Muscle of back (tissue), 11 donors: ENCODE results near the gene RAI14. TPM values are rescaled to one million over a fixed set of nuclear protein-coding genes. Genes with fewer than 3 reads are reported as not detected.

Experiments used
- DNase-seq, 3 donors: peaks; one replicate each; pipeline versions ENCODE4 v3.0.0 to v3.0.0-alpha.2; 2013
- polyA plus RNA-seq, 10 donors: library from polyadenylated mRNA; unstranded; fragments of 120-200 nt; gene quantifications; one replicate each; pipeline ENCODE4 v1.2.1, GENCODE V29; 2013; ENCODE audit not compliant: insufficient read length in 10 of 10

RAI14 gene
- polyA plus RNA-seq, 10 donors: 25.5 to 45.3 (median 30.4) TPM

DNA sequence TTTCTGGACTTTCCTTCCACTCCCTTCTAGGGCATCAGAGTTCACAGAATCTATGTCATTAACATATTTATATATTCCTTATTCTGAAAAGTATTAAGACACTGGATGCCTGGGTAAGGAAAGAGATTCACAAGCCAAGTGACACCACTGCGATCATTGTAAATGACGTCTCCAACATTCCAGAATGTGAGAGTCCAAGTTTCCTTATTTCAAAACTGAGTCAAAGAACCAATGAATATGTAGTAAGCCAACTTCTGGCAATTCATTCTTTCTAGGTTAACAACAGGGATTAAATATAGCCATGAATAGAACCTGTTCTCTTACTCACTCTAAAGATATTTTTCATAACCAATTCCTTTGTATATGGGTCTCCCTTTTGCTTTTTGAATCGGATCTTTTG lies 18.1 kb downstream of the RAI14 start:
- peak in 2 of 3 donors; percentile 67 to 91 for DNase-seq

DNA sequence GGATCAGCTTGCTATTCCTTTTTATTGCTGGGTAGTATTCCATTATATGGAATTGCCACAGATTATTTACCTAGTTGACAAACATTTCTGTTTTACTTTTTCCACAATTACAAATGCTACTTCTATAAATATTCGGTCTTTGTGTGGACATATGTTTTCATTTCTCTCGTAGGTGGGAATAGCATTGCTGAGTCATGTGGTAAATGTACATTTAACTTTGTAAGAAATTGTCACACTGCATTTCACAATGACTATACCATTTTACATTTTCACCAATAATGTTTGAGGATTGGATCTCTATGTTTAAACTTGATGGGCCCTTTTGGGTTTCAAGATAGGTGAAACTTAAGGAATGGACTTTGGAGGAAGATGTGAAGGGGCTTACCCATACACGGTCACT lies 19.7 kb downstream of the RAI14 start:
- DNase-seq: no peak

DNA sequence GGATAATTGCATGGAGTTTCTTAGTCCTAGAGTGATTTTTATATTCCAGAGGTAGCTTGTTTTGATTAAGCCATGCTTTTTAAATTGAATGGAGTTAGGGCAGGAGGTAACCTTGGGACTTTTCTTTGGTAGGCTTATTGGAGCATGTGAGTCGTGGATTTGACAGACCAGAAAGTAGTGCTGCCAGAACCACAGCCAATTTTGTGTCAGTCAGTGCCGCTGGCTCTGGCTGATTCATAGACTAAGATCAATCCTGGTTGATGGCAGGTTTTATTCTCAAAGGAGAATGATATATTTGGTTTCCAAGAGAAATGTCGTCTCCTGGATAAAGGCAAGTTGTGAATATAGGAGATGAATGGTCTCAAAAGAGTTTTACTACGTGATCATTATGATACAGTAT lies 20.3 kb downstream of the RAI14 start:
- DNase-seq: no peak

DNA sequence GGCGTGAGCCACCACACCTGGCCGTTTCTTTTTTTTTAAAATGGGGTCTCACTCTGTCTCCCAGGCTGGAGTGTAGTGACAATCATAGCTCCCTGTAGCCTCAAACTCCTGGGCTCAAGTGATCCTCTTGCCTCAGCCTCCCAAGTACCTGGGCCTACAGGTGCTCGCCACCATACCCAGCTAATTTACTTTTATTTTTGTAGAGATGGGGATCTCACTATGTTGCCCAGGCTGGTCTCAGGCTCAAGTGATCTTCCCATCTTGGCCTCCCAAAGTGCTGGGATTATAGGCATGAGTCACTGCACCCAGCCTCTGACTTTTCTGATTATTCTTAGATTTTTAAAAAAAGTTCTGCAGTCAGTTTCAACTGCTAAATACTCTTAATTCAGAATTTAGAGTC lies 21.3 kb downstream of the RAI14 start:
- DNase-seq: no peak

DNA sequence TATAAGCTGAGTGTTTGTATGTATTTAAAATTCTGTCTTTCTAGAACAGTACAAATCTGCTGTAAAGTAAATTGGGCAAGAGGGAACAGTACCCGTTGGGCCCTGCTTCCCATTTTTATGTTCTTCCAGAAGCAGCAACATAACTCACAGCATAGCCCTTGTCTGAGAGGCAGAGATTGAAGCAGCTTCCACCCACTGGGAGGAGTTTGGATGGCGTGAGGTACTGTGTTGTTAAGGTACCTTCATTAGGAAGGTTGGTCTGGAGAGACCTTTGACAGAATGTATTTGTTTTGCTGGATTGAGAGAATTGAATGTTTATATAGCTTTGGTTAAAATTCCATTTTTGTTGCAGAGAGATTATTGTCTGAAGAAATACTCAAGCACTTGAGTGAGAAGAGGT lies 24.8 kb downstream of the RAI14 start:
- DNase-seq: no peak

DNA sequence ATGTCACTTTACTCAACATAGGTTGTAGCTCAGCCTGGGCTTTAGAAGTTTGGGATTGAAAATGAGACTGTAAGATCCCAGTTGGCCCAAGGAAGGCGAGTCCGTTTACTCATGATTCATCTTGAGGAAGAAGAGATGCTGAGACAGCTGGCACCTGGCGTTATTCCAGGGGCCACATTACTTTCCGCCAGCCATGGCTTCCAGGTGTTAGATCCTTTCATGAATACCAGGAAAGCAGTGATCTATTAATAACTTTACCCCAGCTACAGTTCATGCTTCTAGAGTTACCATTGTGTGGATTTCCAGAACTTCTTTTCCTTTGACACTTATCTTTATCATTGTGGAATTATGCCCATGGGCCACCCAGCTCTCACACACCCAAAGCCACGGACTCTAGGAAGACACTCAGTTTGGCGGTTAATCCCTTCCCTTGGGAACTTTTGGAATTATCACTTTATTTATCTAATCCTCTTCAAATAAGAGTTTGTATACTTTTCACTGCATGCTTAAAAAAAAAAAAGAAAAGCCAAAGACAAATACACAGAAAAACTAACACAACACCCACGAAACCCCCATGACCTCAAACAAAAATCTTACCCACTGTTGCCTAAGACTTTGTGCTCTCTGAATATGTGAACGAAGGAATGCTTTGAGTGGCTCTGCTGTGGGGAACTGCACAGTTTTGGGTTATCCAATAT lies 26.9 kb downstream of the RAI14 start:
- DNase-seq: no peak

DNA sequence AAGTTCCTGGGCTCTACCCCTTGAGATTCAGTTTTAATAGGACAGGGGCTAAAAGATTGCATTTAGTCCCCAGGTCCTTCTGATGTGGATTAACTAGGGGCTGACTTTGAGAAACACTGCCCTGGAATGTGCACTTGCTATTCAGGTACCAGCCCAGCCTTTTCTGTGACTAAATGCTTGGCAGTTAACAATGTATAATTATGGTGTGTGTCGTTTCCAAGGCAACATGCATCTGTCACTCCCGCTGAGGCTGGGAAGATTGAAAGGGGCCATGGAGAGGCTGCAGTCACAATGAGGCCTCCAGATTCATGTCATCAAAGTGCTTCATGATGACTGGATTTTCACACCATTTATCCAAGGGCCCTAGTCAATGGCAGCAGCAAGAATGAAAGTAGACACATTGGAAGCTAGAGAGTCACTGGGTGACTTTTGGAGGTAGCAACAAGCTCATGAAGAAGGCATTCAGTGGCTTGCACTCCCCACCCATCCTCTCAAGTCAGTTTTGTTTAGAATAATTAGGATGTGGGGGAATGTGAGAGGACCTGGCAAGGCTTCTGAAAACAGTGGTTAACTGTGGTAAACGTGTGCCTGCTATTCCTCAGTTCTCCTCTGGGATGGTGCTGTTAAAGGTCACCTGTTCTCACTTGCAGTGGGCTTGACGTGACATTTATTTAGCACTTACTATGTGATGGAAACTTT lies 28.3 kb downstream of the RAI14 start:
- DNase-seq: peak in 2 of 3 donors; percentile 53 to 59

DNA sequence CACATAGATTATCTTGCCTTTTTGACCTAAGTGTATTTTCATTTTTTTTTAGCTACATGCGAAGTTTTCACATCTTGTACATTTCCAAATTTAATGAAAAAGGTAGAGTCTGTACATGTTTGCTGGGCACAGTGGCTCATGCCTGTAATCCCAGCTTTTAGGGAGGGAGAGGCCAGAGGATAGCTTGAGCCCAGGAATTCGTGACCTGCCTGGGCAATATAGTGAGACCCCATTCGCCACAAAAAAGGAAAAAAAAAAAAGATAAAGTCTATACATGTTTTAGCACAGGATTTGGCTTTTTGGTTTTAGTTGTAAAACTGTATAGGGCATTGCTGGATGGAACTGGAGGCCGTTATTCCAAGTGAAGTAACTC lies 28.8 kb downstream of the RAI14 start:
- no peak for DNase-seq

DNA sequence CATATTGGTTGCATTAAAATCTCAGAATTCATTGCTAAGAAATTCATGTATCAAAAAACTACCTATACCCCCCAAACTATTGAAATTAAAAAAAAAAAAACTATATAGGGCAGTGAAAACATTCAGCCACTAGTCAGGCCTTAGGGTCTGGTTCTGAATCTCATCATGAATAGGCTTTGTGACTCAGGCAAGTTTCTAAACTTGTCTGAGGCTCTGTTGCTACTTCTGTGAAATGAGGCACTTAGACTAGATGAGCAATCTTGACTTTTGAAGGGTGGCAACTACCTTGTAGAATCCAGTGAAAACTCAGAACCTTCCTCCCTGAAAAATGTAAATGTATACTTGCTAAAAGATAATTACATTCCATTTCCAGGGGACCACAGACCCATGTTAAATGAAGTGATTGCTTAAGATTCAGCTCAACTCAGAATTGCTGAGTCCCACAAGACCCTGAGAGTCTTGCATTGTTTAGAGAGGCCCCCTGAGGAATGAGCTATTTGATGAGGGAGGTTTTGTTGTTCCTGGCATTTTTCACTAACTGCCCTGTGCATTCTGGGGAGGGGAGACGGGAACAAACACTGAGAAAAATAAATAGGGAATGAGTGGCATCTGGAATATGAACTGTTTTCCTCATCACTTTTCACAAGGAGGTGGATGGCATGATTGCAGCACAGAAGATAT lies 29.5 kb downstream of the RAI14 start:
- DNase-seq: peak in 1 of 3 donors; percentile 52

DNA sequence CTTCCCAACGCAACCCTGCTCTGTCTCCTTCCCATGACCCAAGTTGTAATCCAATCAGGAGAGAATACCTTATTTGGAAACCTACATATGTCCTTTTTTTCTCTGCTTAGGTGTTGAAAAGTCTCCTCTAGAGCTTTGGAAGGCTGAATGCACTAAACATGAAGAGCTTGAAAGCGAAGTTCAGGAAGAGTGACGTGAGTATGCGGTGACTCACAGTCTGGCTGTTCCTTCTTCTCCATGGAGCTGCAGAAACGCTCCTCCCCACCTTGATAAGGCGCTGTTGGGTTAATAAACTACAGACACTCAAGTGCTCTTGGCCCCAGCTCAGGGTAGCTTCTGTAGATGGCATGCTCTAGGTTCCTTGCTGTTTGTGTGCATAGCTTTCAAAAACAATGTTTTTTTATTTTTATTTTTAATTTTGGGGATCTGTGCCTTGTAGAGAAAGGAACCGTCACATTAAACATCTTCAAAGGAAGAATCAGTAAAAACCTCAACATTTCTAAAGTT lies 30.7 kb downstream of the RAI14 start:
- DNase-seq: peak; percentile 58 to 92 (median 81)

DNA sequence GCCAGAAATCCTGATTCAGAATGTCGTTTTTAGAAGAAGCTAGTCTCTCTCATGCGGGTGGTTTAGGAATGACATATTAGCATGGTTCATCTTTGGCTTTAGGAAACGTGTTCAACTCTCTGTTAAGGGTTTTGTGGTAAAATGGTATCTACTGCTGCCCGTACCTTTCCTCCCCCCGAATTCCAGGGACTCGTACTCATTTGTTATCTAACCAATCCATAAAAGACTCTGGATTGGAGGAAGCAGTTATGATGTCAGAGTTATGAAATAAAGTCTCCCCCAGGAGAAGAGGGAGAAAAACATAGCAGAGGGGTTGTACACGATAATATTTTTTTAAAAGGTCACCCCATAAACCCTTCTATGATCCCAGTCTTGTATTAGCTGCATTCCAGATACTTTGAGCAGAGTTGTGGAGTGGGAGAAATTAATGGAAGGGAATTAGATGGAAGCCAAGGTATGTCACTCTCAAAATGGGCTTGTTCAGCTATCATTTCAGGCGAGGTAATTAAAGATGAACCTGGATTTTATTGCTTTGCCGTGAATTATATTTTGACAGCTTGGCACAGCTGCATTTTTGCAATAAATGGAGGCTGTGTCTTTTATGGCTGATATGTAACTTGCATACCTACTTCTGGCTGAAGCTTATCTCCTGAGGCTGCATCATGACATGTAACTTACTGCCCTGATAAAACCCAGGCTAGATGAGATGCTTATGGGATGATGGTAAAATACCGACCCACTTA lies 31.3 kb downstream of the RAI14 start:
- peak in 1 of 3 donors; percentile 79 for DNase-seq

DNA sequence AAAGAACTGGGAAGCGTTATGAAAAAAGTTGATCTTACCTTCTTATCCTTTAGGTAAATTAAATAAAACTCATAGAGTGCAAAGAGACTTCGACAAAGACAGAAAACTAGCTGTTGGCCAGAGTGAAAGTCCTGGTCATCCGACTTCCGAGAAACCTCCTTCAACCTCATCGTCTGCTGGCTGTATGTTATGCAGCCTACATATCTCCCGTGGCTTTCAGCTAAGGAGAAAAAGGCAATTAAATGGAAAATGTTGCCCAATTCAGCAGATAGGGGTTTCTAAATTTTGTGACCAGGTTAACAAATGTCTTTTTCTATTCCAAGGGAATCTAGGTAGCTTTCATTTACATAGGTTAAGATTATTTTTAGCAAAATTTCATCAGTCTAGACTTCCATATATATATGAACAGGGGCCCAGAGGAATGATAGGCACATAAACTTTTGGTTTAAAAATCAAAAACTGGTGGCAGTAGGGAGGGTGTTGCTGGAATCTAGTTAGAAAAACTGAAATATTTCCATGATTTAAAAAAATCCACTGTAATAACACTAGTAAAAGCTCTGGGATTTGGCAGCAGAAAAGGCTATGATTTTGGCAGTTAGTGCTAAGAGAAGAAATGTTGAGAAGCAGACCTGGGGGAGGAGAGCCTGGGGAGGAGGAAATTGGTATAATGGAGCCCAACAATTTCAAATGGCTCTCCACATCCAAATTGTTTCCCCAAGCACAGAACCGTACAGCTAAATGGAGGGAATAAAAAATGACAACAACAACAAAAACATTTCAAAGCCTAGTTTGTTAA lies 32.1 kb downstream of the RAI14 start:
- DNase-seq: peak in 2 of 3 donors; percentile 69 to 81

DNA sequence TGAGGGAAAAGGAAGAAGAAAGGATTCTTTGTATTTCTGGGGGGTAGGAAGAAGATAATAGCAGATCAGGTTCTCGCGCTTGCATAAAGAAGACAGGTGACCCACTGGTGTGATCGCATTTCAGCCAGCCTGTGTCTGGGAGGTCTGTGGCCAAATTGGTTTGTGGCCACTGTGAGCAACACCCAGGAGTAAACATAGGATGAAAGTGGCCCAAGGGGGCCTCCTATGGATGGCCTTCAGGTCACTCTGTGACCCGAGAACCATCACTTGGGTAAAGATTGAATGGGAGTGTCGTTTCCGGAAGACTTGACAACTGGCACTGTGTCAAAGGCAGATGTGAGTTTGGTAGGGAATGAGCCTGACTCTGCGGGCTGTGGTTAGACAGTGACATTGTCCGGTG lies 34.2 kb downstream of the RAI14 start:
- DNase-seq: no peak

DNA sequence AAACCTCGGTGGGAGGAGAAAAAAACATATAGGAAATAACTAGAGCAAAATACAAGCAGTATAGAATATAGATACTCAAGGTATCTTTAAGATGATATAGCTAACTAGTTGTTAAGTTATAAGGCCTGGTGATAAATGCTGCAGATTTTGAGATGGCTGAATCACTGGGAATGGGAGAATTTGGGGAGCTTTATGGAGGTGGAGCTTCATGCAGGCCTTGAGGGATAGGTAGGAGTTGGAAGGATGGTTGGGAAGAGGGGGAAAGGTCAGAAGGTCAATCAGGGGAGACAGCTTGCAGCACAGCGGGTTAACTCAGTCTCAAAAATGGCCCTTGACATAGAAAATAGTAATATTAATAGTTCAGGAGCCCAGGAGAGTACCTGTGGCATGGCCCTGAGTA lies 34.8 kb downstream of the RAI14 start:
- no peak for DNase-seq

DNA sequence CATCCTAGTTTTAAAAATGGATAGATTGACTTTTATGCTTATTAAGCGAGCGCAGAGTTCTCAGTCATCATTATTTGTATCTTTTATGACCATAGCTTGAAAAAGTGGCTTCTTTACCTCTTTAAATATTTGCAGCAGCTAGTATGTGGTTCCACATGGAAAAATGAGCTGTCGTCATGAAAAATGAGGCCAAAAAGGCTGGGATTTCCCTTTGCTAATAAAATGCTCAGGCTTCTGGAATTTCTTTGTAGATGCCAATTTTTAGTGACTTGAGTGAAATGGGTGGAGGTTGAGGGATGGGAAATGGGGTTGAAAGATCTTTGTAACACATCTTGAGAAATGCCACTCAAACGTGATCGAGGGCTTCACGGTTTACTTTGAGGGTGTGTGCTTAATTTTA lies 35.2 kb downstream of the RAI14 start:
- peak; percentile 74 to 86 (median 75) for DNase-seq

DNA sequence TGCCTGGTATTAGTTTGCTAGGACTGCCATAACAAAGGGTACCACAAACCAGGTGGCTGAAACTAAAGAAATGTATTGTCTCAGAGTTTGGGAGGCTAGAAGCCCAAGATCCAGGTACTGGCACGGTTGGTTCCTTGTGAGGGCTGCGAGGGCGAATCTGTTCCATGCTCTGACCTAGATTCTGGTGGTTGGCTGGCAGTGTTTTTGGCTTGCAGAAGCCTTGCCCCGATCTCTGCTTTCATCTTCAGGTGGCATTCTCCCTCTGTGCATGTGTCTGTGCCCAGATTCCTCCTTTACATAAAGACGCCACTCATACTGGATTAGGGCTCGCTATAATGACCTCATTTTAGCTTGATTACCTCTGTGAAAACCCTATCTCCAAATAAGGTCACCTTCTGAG lies 36.7 kb downstream of the RAI14 start:
- DNase-seq: no peak

DNA sequence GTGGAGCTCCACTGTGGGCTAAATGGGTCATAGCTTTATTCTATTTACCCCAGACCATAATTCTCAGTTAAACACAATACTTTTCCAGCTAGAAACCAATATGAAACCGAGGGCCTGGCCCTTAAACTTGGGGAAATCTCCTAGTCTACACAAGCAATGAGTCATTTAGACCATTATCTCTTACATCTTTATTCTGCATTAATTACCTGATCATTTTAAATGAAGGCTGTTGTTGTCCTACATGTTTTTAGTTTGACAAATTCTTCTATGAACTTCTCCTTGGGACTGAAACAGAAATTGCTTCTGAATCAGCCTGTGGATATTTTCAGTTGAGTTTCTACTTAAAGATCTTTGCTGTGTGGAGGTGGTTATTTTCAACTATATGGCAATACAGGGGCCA lies 37.9 kb downstream of the RAI14 start:
- no peak for DNase-seq

DNA sequence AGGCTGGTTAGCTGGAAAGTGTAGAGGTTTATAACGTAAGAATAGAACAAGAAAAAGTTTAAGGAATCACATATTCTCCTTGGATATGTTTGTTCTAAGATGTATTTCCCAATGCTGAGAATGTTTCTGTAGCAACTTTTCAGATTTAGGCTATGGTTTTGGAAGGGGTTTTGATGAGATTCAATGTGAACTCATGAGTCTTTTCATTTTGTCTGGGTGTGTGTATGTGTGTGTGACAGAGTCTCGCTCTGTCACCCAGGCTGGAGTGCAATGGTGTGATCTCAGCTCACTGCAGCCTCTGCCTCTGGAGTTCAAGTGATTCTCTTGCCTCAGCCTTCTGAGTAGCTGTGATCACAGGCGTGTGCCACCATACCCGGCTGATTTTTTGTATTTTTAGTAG lies 38.6 kb downstream of the RAI14 start:
- no peak for DNase-seq

DNA sequence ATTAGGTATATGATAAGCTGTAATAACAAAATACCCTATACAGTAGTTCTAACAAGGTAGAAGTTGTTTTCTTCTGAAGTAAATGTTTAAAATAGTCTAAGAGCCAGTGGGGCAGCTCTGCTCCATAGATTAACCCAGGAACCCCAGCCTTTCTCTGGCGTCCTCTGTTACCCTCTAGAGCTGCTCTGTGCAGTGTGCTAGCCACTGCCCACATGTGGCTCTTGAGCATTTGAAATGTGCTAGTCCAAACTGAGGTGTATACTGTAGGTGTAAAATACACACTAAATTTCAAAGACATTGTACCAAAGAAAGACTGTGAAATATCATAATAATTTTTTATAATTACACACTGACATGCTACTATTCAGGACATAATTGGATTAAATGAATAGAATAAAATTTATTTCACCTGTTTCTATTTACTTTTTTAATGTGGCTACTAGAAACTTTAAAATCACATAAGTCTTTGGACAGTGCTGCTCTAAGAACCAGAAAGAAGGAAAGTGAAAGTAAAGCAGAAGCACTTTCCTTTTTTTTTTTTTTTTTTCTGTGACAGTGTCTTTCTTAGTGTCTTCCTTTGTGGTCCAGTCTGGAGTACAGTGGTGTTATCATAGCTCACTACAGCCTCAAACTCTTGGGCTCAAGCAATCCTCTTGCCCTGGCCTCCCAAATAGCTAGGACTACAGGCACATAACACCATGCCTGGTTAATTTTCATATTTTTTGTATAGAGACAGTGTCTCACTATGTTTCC lies 39.3 kb downstream of the RAI14 start:
- no peak for DNase-seq

DNA sequence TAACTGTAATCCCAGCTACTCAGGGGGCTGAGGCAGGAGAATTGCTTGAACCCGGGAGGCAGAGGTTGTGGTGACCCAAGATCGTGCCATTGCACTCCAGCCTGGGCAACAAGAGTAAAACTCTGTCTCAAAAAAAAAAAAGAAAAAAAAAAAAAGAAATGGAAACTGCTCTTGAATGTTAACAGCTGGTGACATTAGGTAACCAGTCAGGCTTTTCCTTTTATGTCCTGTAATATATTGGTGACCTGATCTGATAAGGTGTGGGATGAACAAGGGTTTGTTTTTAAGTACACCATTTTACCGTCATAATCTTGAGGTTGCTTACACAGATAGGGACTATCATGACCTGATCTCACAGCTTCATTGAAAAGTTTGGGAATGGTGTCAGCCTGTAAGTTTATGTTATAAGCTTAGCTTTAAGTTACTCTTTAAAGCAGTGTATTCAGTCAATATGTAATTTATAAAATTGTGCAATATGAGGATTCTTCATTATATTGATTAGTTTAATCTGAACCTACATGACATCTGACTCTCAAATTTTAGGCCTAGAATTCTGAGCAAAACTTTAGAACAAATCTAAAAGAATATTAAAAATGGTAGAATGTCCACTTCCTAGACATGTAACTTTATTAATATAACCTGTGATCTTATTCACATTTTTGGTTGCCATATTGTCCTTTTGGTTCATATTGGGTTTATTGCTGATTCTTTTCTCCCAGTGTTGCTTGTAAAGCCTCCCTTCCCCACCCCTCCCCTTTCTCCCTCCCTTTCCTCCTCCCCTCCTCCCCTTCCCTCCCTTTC lies 41.4 kb downstream of the RAI14 start:
- no peak for DNase-seq
